K562 (cell line): ENCODE results near the gene ANKS4B. TPM values are rescaled to one million over a fixed set of nuclear protein-coding genes. Genes with fewer than 3 reads are reported as not detected.

Source experiments
- ATAC-seq: fragments of 200-7000 bp; cut with Tn5 transposase; 3 replicates; pipeline ENCODE4 v1.9.1; 2020; ENCODE audit warnings: moderate library complexity
- BruUV-seq: library from RNA; stranded (reverse); fragments of 400-500 nt; replicated peaks from 2 replicates; lab custom pipeline; 2021; lab: Mats Ljungman, UMichigan
- CTCF ChIA-PET: fragments of 300-600 bp; formaldehyde crosslinking; extraction: SDS; loops from one replicate; lab custom pipeline; 2021; ENCODE audit warnings: low intra/inter-chr PET ratio; lab: Yijun Ruan, JAX
- POLR2A ChIA-PET: fragments of 300-600, 350-650 bp; sonication (Branson Sonifier 250); formaldehyde crosslinking; extraction: SDS; loops from one replicate; lab custom pipeline; 2021; ENCODE audit warnings: antibody characterized with exemption, inconsistent platforms; lab: Yijun Ruan, JAX
- DNase-seq, 4 experiments: peaks; one replicate each; pipeline versions ENCODE4 v3.0.0 to v3.0.0-alpha.2; 2011 to 2018; ENCODE audit warnings: low spot score in 3 of 4, mixed read lengths in 3 of 4; ENCODE audit errors: extremely low read depth in 1 of 4
- FAIRE-seq: peaks from 2 replicates; lab custom pipeline; 2011; peaks lifted over from hg19 to GRCh38; lab: Jason Lieb, UNC
- H2AFZ ChIP-seq: 2 replicates; pipeline ENCODE4 v1.6.0; 2011; ENCODE audit warnings: low read depth, low read length, control low read depth, inconsistent platforms
- H3K27ac ChIP-seq: fragments of 200-600 bp; 3 replicates; pipeline ENCODE4 v1.8.0; 2011; ENCODE audit warnings: low read depth, mild to moderate bottlenecking, control low read depth, inconsistent platforms, low read length, moderate library complexity, mixed read lengths; ENCODE audit errors: extremely low read depth
- H3K27me3 ChIP-seq, 2 experiments: fragments of 300-600 bp in 1 of 2; 2 replicates in 1 of 2; 3 replicates in 1 of 2; pipeline versions ENCODE4 v1.6.0 to v1.8.0; 2011; ENCODE audit warnings: inconsistent platforms in 2 of 2, low read length in 2 of 2, mild to moderate bottlenecking in 1 of 2, mixed read lengths in 1 of 2, moderate library complexity in 1 of 2; ENCODE audit not compliant: control insufficient read depth in 2 of 2, insufficient read depth in 2 of 2
- H3K36me3 ChIP-seq: fragments of 300-600 bp; 3 replicates; pipeline ENCODE4 v1.8.0; 2011; ENCODE audit warnings: mild to moderate bottlenecking, low read length, inconsistent platforms; ENCODE audit not compliant: control insufficient read depth, insufficient read depth
- H3K4me1 ChIP-seq, 2 experiments: fragments of 200-600 bp in 1 of 2; replicated peaks in 1 of 2; 2 replicates in 1 of 2; 3 replicates in 1 of 2; pipeline versions ENCODE4 v1.5.1 to v1.8.0; 2011; ENCODE audit warnings: inconsistent platforms in 2 of 2, low read length in 2 of 2, mild to moderate bottlenecking in 1 of 2, mixed read lengths in 1 of 2, moderate library complexity in 1 of 2; ENCODE audit not compliant: control insufficient read depth in 2 of 2, insufficient read depth in 2 of 2
- H3K4me2 ChIP-seq: 2 replicates; pipeline ENCODE4 v1.6.1; 2011; ENCODE audit warnings: low read length, control low read depth, inconsistent platforms, mixed read lengths; ENCODE audit not compliant: insufficient read depth
- H3K4me3 ChIP-seq: fragments of 200-600 bp; sonication (generic), shearing (Covaris generic); 2 replicates; pipeline ENCODE4 v1.5.1; 2016; ENCODE audit warnings: control low read depth, inconsistent platforms
- H3K79me2 ChIP-seq: fragments of 200-600 bp; 3 replicates; pipeline ENCODE4 v1.8.0; 2011; ENCODE audit warnings: low read length, inconsistent platforms; ENCODE audit not compliant: control insufficient read depth, insufficient read depth
- H3K9ac ChIP-seq, 2 experiments: 2 replicates each; pipeline versions ENCODE4 v1.6.0 to v1.6.1; 2011; ENCODE audit warnings: low read depth in 2 of 2, low read length in 2 of 2, control low read depth in 1 of 2, inconsistent platforms in 1 of 2, mild to moderate bottlenecking in 1 of 2, mixed read lengths in 1 of 2; ENCODE audit not compliant: insufficient read depth in 1 of 2
- H3K9me1 ChIP-seq: one replicate; pipeline ENCODE4 v1.6.0; 2011; ENCODE audit warnings: inconsistent platforms, mild to moderate bottlenecking, low read length, moderate library complexity; ENCODE audit not compliant: control insufficient read depth, insufficient read depth
- H3K9me3 ChIP-seq: replicated peaks from 2 replicates; pipeline ENCODE4 v1.5.1; 2011; ENCODE audit warnings: low read depth, low read length, inconsistent platforms; ENCODE audit not compliant: control insufficient read depth, insufficient read depth
- H4K20me1 ChIP-seq: replicated peaks from 2 replicates; pipeline ENCODE4 v1.6.1; 2011; ENCODE audit warnings: low read length, inconsistent platforms, mixed read lengths; ENCODE audit not compliant: control insufficient read depth, insufficient read depth
- CTBP1 ChIP-seq: fragments of 450-650 bp; IDR thresholded peaks from 2 replicates; pipeline ENCODE4 v1.6.1; 2016; ENCODE audit warnings: borderline replicate concordance
- PCBP1 ChIP-seq: fragments of 200-400 bp; formaldehyde crosslinking; IDR thresholded peaks from 2 replicates; pipeline ENCODE4 v1.6.1; 2018; ENCODE audit warnings: mild to moderate bottlenecking, low read depth, low read length; ENCODE audit not compliant: poor library complexity, severe bottlenecking
- ZBTB7A ChIP-seq: IDR thresholded peaks from 2 replicates; pipeline ENCODE4 v1.6.1; 2011; ENCODE audit warnings: low read depth, mild to moderate bottlenecking, low read length, moderate library complexity, borderline replicate concordance; ENCODE audit not compliant: control insufficient read depth
- WGBS: fragments of 100-300 bp; shearing (Covaris generic); methylation state at CpG from one replicate; pipeline ENCODE4 v1.1.6; 2016; ENCODE audit warnings: low coverage, mixed read lengths; ENCODE audit not compliant: insufficient coverage; ENCODE audit errors: missing lambda C conversion rate; 5-methylcytosine and 5-hydroxymethylcytosine counted together
- in situ Hi-C: fragments of 300-500 bp; cut with MboI; formaldehyde crosslinking; loops from 4 replicates; pipeline ENCODE4 v1.15.0; 2018; ENCODE audit warnings: inconsistent platforms, mixed read lengths
- intact Hi-C: fragments of 100-400 bp; cut with micrococcal nuclease; formaldehyde crosslinking; loops from 2 replicates; pipeline ENCODE4 v1.14.2; 2022
- polyA plus RNA-seq, 8 experiments: library from polyadenylated mRNA; depleted of rRNA in 4 of 8; stranded (reverse) in 5 of 8; unstranded in 3 of 8; fragments of >200 nt; fragmentation: Nextera tagmentation in 2 of 8; fragmentation: Illumina TruSeq in 1 of 8; extraction: Ambion mirVana in 2 of 8; extraction: Trizol in 1 of 8; gene quantifications; 2 replicates each; pipeline versions ENCODE4 v1.2.1 to v1.2.3, GENCODE V29; 2011 to 2014; ENCODE audit warnings: inconsistent platforms in 1 of 8, missing spikeins in 1 of 8
- total RNA-seq, 7 experiments: library from RNA; depleted of rRNA in 6 of 7; stranded (reverse); fragments of >200 nt in 6 of 7; fragmentation: Illumina TruSeq in 2 of 7; extraction: Trizol in 2 of 7; gene quantifications; 2 replicates each; pipeline versions ENCODE4 v1.2.1 to v1.2.3, GENCODE V29; 2011 to 2021; ENCODE audit warnings: low replicate concordance in 1 of 7
- TF ChIP-seq, protein P1 (sequence below): sonication (generic); formaldehyde crosslinking; IDR thresholded peaks from 2 replicates; pipeline ENCODE4 v1.8.0; 2023; ENCODE audit warnings: mild to moderate bottlenecking, missing genetic modification reagents
- TF ChIP-seq, protein P2 (sequence below), 2 experiments: fragments of 450-650 bp; formaldehyde crosslinking in 1 of 2; IDR thresholded peaks; 2 replicates each; pipeline versions ENCODE4 v1.4.0 to v1.6.1; 2014 to 2020; ENCODE audit warnings: mild to moderate bottlenecking in 2 of 2, borderline replicate concordance in 1 of 2, low read depth in 1 of 2

The ANKS4B gene
- total and polyA plus RNA-seq, 9 of the 15 experiments (the other 6 are each of a cell fraction or from before 2014, with no cell fraction given), result not detected

DNA sequence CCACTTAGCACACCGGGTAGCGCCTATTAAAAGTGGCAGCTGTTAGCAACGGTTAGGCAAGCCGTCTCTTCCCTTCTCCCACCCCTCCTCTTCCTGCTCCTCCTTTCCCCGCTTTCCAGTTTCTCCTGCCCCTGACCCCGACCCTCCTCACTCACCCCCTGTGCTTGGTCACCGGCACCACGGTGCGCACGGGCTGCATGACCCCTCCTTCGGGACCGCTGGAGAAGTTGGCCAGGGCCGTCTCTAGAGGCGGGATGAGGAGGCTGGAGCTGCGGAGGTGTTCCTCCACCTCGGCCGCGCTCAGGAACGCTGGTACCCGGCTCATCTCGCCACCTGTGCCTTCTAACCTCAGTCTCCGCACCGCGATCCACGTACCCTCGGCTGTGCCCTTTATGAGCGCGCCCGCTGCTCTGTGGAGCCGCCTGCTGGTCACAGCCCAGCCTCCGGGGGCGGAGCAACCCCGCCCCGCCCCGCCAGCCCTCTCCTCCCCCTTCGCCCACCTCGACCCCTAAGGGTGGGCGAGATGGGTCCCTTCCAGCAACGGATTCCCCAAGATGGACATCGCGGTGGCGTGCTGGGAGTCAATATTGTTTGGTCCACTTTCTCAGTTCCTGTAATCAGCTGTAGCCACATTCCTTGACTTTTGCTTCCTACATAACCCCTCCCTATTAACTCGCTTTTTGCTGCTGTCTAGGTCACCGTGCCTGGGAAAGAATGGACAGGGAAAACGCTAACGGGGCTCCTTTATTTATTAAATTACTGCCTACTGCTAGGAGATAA is 44.6 kb downstream of the ANKS4B start, which contains the start of gene CRYM:
TSS of gene CRYM (minus strand) at position 364 of the 780 bp plus-strand sequence. CDS start at position 325, 39 bp downstream.
- ATAC-seq, result peak; percentile 99
- peaks cover 19 to 35% of the 10 kb centered on the region in 2 experiments for H3K27me3 ChIP-seq
- ChIA-PET POLR2A (interaction anchor here (1.0 to 1.1 kb wide), 3 partner anchors 9 to 61 kb away, joined by 3 to 5 read pairs (median 4); no protein-coding TSS in a partner anchor), CTCF (interaction anchor here (3.9 kb wide), 1 partner anchor 89 kb away, joined by 27 read pairs; no protein-coding TSS in a partner anchor)
- peaks cover 7% of the 10 kb centered on the region for H3K9me3 ChIP-seq
- H3K9me1 ChIP-seq, result no peaks in the 10 kb centered on the region
- no peaks in the 10 kb centered on the region for H4K20me1 ChIP-seq
- no TSS peak for BruUV-seq
- H2AFZ ChIP-seq, result peak within 1 kb of the TSS; percentile 77
- DNase-seq, result peak; percentile 66 to 86 (median 86)
- no peak for FAIRE-seq
- peak within 1 kb of the TSS; percentile 36 for H3K4me3 ChIP-seq
- no peak within 1 kb of the TSS; the same call in 2 of the 3 replicates for H3K27ac ChIP-seq
- no peaks in the 10 kb centered on the region for H3K36me3 ChIP-seq
- in situ Hi-C loops, result loop anchor here (5.0 kb wide), 1 partner anchor 81 kb away; no protein-coding TSS in a partner anchor
- H3K79me2 ChIP-seq, result no peaks in the 10 kb centered on the region
- WGBS, result 4% methylated on average over 32 of the region's 46 CpGs
- intact Hi-C loops, result loop anchor here (1.0 to 5.0 kb wide), 3 partner anchors 22 to 89 kb away; no protein-coding TSS in a partner anchor
- H3K4me2 ChIP-seq, result peak within 1 kb of the TSS; percentile 87
- peaks cover 5 to 15% of the 10 kb centered on the region in 2 experiments; a peak in 3 of 5 replicates for H3K4me1 ChIP-seq
- H3K9ac ChIP-seq, result peak within 1 kb of the TSS in 1 of 2 experiments; percentile 90; a peak in 3 of 4 replicates
- TF ChIP-seq, protein P1, sequence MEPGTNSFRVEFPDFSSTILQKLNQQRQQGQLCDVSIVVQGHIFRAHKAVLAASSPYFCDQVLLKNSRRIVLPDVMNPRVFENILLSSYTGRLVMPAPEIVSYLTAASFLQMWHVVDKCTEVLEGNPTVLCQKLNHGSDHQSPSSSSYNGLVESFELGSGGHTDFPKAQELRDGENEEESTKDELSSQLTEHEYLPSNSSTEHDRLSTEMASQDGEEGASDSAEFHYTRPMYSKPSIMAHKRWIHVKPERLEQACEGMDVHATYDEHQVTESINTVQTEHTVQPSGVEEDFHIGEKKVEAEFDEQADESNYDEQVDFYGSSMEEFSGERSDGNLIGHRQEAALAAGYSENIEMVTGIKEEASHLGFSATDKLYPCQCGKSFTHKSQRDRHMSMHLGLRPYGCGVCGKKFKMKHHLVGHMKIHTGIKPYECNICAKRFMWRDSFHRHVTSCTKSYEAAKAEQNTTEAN (CRISPR knock-in tag), result 0 out of 2 replicates have a peak, but pooled peaks have one; percentile 80
- peak; percentile 62; the same call in 1 of the 2 replicates for TF ChIP-seq CTBP1
- TF ChIP-seq ZBTB7A, result peak; percentile 96
- peak; percentile 50 for TF ChIP-seq PCBP1
- TF ChIP-seq, protein P2, sequence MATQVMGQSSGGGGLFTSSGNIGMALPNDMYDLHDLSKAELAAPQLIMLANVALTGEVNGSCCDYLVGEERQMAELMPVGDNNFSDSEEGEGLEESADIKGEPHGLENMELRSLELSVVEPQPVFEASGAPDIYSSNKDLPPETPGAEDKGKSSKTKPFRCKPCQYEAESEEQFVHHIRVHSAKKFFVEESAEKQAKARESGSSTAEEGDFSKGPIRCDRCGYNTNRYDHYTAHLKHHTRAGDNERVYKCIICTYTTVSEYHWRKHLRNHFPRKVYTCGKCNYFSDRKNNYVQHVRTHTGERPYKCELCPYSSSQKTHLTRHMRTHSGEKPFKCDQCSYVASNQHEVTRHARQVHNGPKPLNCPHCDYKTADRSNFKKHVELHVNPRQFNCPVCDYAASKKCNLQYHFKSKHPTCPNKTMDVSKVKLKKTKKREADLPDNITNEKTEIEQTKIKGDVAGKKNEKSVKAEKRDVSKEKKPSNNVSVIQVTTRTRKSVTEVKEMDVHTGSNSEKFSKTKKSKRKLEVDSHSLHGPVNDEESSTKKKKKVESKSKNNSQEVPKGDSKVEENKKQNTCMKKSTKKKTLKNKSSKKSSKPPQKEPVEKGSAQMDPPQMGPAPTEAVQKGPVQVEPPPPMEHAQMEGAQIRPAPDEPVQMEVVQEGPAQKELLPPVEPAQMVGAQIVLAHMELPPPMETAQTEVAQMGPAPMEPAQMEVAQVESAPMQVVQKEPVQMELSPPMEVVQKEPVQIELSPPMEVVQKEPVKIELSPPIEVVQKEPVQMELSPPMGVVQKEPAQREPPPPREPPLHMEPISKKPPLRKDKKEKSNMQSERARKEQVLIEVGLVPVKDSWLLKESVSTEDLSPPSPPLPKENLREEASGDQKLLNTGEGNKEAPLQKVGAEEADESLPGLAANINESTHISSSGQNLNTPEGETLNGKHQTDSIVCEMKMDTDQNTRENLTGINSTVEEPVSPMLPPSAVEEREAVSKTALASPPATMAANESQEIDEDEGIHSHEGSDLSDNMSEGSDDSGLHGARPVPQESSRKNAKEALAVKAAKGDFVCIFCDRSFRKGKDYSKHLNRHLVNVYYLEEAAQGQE (IDR thresholded peaks at IDR 0.05; ENCODE audit: borderline replicate concordance), result peak; percentile 58; the same call in 1 of the 2 replicates
- TF ChIP-seq, protein P2 (CRISPR knock-in tag; IDR thresholded peaks at IDR 0.05; ENCODE audit: low read depth), result no peak
